K562 (cell line): Measurements from ENCODE around the gene FANCF. TPM values are rescaled to one million over a fixed set of nuclear protein-coding genes. Genes with fewer than 3 reads are reported as not detected.
A peak's percentile ranks its signal among the peaks of the same experiment; 100 is the strongest.

Source experiments
- C11orf30 ChIP-seq: fragments of 450-650 bp; IDR thresholded peaks from 2 replicates; pipeline ENCODE4 v1.6.1; 2016; ENCODE audit warnings: low read depth, mild to moderate bottlenecking
- HMG20A ChIP-seq: fragments of 450-650 bp; formaldehyde crosslinking; conservative IDR thresholded peaks from 2 replicates; pipeline ENCODE4 v1.4.0; 2020; ENCODE audit warnings: mild to moderate bottlenecking, mixed read lengths
- NFIX ChIP-seq: fragments of 250-450 bp; sonication (Bioruptor Pico); IDR thresholded peaks from 2 replicates; pipeline ENCODE4 v1.4.0; 2020; ENCODE audit warnings: low read depth, mild to moderate bottlenecking, moderate library complexity
- NFRKB ChIP-seq: fragments of 450-650 bp; IDR thresholded peaks from 2 replicates; pipeline ENCODE4 v1.6.1; 2016; ENCODE audit warnings: low read depth
- ZFP36 ChIP-seq: fragments of 150-350 bp; IDR thresholded peaks from 2 replicates; pipeline ENCODE4 v1.6.1; 2018; ENCODE audit warnings: low read length, low read depth; ENCODE audit not compliant: partially characterized antibody
- ZNF277 ChIP-seq: fragments of 250-450 bp; sonication (Bioruptor Pico); IDR thresholded peaks from 2 replicates; pipeline ENCODE4 v1.8.0; 2022; ENCODE audit warnings: inconsistent platforms, mild to moderate bottlenecking, moderate library complexity, borderline replicate concordance
- ZNF431 ChIP-seq: sonication (generic); formaldehyde crosslinking; IDR thresholded peaks from 2 replicates; pipeline ENCODE4 v1.8.0; 2022; ENCODE audit warnings: mild to moderate bottlenecking, missing genetic modification reagents
- polyA plus RNA-seq, 8 experiments: library from polyadenylated mRNA; depleted of rRNA in 4 of 8; stranded (reverse) in 5 of 8; unstranded in 3 of 8; fragments of >200 nt; fragmentation: Nextera tagmentation in 2 of 8; fragmentation: Illumina TruSeq in 1 of 8; extraction: Ambion mirVana in 2 of 8; extraction: Trizol in 1 of 8; gene quantifications; 2 replicates each; pipeline versions ENCODE4 v1.2.1 to v1.2.3, GENCODE V29; 2011 to 2014; ENCODE audit warnings: inconsistent platforms in 1 of 8, missing spikeins in 1 of 8
- total RNA-seq, 7 experiments: library from RNA; depleted of rRNA in 6 of 7; stranded (reverse); fragments of >200 nt in 6 of 7; fragmentation: Illumina TruSeq in 2 of 7; extraction: Trizol in 2 of 7; gene quantifications; 2 replicates each; pipeline versions ENCODE4 v1.2.1 to v1.2.3, GENCODE V29; 2011 to 2021; ENCODE audit warnings: low replicate concordance in 1 of 7
- TF ChIP-seq, protein P1 (sequence below): fragments of 450-650 bp; IDR thresholded peaks from 2 replicates; pipeline ENCODE4 v1.6.1; 2016; ENCODE audit warnings: mild to moderate bottlenecking, moderate library complexity
- TF ChIP-seq, protein P2 (sequence below): fragments of 250-450 bp; sonication (Bioruptor Pico); IDR thresholded peaks from 2 replicates; pipeline ENCODE4 v1.8.0; 2022; ENCODE audit warnings: inconsistent platforms
- TF ChIP-seq, protein P3 (sequence below): fragments of 250-450 bp; sonication (Bioruptor Pico); IDR thresholded peaks from 2 replicates; pipeline ENCODE4 v1.6.1; 2021; ENCODE audit warnings: mild to moderate bottlenecking

FANCF gene
- total and polyA plus RNA-seq, 9 of the 15 experiments (the other 6 are each of a cell fraction or from before 2014, with no cell fraction given) = 0.99 to 10.3 (median 7.5) TPM

GRCh38 chr11:22624742-22625447, 728 bp downstream of the FANCF start (continued):
- TF ChIP-seq, protein P1, sequence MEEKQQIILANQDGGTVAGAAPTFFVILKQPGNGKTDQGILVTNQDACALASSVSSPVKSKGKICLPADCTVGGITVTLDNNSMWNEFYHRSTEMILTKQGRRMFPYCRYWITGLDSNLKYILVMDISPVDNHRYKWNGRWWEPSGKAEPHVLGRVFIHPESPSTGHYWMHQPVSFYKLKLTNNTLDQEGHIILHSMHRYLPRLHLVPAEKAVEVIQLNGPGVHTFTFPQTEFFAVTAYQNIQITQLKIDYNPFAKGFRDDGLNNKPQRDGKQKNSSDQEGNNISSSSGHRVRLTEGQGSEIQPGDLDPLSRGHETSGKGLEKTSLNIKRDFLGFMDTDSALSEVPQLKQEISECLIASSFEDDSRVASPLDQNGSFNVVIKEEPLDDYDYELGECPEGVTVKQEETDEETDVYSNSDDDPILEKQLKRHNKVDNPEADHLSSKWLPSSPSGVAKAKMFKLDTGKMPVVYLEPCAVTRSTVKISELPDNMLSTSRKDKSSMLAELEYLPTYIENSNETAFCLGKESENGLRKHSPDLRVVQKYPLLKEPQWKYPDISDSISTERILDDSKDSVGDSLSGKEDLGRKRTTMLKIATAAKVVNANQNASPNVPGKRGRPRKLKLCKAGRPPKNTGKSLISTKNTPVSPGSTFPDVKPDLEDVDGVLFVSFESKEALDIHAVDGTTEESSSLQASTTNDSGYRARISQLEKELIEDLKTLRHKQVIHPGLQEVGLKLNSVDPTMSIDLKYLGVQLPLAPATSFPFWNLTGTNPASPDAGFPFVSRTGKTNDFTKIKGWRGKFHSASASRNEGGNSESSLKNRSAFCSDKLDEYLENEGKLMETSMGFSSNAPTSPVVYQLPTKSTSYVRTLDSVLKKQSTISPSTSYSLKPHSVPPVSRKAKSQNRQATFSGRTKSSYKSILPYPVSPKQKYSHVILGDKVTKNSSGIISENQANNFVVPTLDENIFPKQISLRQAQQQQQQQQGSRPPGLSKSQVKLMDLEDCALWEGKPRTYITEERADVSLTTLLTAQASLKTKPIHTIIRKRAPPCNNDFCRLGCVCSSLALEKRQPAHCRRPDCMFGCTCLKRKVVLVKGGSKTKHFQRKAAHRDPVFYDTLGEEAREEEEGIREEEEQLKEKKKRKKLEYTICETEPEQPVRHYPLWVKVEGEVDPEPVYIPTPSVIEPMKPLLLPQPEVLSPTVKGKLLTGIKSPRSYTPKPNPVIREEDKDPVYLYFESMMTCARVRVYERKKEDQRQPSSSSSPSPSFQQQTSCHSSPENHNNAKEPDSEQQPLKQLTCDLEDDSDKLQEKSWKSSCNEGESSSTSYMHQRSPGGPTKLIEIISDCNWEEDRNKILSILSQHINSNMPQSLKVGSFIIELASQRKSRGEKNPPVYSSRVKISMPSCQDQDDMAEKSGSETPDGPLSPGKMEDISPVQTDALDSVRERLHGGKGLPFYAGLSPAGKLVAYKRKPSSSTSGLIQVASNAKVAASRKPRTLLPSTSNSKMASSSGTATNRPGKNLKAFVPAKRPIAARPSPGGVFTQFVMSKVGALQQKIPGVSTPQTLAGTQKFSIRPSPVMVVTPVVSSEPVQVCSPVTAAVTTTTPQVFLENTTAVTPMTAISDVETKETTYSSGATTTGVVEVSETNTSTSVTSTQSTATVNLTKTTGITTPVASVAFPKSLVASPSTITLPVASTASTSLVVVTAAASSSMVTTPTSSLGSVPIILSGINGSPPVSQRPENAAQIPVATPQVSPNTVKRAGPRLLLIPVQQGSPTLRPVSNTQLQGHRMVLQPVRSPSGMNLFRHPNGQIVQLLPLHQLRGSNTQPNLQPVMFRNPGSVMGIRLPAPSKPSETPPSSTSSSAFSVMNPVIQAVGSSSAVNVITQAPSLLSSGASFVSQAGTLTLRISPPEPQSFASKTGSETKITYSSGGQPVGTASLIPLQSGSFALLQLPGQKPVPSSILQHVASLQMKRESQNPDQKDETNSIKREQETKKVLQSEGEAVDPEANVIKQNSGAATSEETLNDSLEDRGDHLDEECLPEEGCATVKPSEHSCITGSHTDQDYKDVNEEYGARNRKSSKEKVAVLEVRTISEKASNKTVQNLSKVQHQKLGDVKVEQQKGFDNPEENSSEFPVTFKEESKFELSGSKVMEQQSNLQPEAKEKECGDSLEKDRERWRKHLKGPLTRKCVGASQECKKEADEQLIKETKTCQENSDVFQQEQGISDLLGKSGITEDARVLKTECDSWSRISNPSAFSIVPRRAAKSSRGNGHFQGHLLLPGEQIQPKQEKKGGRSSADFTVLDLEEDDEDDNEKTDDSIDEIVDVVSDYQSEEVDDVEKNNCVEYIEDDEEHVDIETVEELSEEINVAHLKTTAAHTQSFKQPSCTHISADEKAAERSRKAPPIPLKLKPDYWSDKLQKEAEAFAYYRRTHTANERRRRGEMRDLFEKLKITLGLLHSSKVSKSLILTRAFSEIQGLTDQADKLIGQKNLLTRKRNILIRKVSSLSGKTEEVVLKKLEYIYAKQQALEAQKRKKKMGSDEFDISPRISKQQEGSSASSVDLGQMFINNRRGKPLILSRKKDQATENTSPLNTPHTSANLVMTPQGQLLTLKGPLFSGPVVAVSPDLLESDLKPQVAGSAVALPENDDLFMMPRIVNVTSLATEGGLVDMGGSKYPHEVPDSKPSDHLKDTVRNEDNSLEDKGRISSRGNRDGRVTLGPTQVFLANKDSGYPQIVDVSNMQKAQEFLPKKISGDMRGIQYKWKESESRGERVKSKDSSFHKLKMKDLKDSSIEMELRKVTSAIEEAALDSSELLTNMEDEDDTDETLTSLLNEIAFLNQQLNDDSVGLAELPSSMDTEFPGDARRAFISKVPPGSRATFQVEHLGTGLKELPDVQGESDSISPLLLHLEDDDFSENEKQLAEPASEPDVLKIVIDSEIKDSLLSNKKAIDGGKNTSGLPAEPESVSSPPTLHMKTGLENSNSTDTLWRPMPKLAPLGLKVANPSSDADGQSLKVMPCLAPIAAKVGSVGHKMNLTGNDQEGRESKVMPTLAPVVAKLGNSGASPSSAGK = peak; percentile 70
- TF ChIP-seq, protein P2, sequence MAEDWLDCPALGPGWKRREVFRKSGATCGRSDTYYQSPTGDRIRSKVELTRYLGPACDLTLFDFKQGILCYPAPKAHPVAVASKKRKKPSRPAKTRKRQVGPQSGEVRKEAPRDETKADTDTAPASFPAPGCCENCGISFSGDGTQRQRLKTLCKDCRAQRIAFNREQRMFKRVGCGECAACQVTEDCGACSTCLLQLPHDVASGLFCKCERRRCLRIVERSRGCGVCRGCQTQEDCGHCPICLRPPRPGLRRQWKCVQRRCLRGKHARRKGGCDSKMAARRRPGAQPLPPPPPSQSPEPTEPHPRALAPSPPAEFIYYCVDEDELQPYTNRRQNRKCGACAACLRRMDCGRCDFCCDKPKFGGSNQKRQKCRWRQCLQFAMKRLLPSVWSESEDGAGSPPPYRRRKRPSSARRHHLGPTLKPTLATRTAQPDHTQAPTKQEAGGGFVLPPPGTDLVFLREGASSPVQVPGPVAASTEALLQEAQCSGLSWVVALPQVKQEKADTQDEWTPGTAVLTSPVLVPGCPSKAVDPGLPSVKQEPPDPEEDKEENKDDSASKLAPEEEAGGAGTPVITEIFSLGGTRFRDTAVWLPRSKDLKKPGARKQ = no peak
- TF ChIP-seq NFIX (CRISPR knock-in tag) = no peak
- TF ChIP-seq, protein P3, sequence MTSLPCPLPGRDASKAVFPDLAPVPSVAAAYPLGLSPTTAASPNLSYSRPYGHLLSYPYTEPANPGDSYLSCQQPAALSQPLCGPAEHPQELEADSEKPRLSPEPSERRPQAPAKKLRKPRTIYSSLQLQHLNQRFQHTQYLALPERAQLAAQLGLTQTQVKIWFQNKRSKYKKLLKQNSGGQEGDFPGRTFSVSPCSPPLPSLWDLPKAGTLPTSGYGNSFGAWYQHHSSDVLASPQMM (CRISPR knock-in tag) = no peak
- no peak for TF ChIP-seq ZNF431 (CRISPR knock-in tag)
- no peak for TF ChIP-seq NFRKB
- peak; percentile 16 for TF ChIP-seq ZFP36
- TF ChIP-seq ZNF277 (CRISPR knock-in tag) = no peak
- TF ChIP-seq HMG20A = no peak
- no peak for TF ChIP-seq C11orf30
